Measurements from ENCODE around the gene C3orf49.

Gene C3orf49

DNA sequence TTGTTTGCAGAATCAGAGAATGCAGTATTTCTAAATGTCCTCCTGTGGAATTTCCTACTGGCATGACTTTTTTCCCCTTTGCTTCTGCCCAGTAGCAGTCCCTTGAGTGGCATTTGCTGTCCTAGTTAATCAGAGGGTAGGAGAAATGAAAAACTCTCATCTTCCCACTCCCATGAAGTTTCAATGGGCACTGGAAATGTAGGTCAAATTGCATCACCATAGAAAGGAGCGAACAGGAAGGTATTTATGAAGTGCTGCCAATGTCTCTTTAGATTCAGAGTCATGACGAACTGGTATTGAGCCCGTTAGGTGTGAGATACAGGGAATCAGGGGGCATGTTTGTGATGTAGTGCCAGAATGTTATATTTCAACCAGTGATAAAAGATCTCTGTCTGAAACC is 67.8 kb downstream of the C3orf49 start:
- Mint-ChIP-seq H3K27me3 (ENCODE audit: low read depth) (no peaks in the 10 kb centered on the region), H3K27ac (no peak overlapping the region), H3K9me3 (no peaks in the 10 kb centered on the region), H3K4me1 (ENCODE audit: low read depth) (peaks cover 10% of the 10 kb centered on the region), H3K36me3 (ENCODE audit: low read depth) (no peaks in the 10 kb centered on the region), H3K4me3 (no peak overlapping the region)

GRCh38 chr3:63891518-63891917 is 72.4 kb downstream of the C3orf49 start:
- H3K9me3 Mint-ChIP-seq: no peaks in the 10 kb centered on the region
- H3K36me3 Mint-ChIP-seq (ENCODE audit: low read depth): peaks cover 10% of the 10 kb centered on the region
- H3K27ac Mint-ChIP-seq: no peak overlapping the region
- H3K4me3 Mint-ChIP-seq: no peak overlapping the region
- no peaks in the 10 kb centered on the region for H3K27me3 Mint-ChIP-seq (ENCODE audit: low read depth)
- peaks cover 26% of the 10 kb centered on the region for H3K4me1 Mint-ChIP-seq (ENCODE audit: low read depth)

GRCh38 chr3:63892773-63893352 is 73.8 kb downstream of the C3orf49 start:
- Mint-ChIP-seq H3K36me3 (ENCODE audit: low read depth) (peaks cover 12% of the 10 kb centered on the region), H3K27ac (no peak overlapping the region), H3K4me1 (ENCODE audit: low read depth) (peaks cover 32% of the 10 kb centered on the region)

DNA sequence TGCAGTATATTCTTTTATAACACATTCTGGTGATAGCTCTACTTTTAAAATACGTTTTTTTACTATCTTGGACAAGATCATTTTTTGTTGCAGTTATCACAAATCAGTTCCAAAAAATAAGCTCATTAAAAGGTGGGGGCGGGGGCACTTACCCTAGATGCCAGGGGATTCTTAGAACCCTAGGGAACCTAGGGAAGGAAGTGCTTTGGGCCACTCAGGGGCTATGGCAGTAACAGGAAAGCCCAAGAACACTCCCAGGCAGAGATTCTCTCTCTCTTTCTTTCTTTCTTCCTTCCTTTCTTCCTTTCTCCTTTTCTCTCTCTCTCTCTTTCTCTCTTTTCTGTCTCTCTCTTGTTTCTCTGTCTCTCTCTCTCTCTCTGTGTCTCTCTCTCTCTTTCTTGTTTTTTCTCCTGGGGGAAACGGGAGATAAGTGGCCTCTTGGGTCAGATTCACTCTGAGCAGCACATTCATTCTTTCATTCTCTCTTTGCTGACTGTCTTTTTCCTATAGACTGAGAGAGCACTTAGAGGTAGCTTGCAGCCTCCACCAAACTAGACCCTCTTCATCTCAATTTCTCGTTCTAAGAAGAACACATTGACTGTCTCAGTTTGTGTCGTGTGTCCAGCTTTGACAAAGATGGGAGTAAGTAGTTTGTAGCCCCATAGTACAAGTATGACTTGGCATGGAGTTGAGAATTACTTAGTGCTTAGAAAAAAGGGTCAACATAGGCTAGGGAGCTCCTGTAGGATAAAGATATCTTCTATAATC is 76.5 kb downstream of the C3orf49 start:
- peak overlapping the region; percentile 41 for H3K4me3 Mint-ChIP-seq
- peaks cover 41% of the 10 kb centered on the region for H3K4me1 Mint-ChIP-seq (ENCODE audit: low read depth)
- H3K27ac Mint-ChIP-seq: peak overlapping the region; percentile 69
- H3K9me3 Mint-ChIP-seq: no peaks in the 10 kb centered on the region
- no peaks in the 10 kb centered on the region for H3K27me3 Mint-ChIP-seq (ENCODE audit: low read depth)
- H3K36me3 Mint-ChIP-seq (ENCODE audit: low read depth): peaks cover 27% of the 10 kb centered on the region

More at GRCh38 chr3:63892773-63893352, 73.8 kb downstream of the C3orf49 start:
- Mint-ChIP-seq H3K27me3 (ENCODE audit: low read depth) (no peaks in the 10 kb centered on the region), H3K4me3 (no peak overlapping the region), H3K9me3 (no peaks in the 10 kb centered on the region)

DNA sequence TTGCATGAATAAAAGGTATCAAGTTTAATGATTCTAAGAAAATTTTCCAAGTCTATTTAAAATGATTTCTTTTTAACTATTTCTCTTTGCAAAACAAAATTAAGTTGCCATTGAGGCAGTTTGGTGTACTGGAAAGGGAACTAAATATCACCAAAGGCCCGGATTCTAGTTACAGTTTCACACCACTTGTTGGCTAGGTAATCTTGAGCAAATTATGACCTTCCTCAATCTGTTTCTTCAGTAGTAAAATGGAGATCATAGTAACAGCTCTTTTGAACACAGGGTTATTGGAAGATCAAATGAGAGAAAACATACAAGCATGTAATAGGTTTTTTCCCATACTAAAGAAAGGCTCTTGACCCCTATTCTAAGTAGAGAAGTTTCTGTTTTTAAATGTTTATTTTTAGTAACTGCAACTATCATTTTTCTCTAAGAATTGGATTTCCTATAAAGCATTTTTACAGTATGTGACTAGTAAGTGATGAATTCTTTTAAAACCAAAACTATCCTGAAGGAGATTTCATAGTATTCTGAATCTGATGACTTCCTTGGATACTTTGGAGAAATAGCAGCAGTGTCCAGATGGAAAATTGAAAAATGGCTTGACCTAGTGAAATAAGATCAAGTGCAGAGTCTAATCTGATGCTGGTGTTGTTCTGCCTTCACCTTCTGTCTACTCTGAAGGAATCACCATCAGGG is 77.4 kb downstream of the C3orf49 start:
- Mint-ChIP-seq H3K36me3 (ENCODE audit: low read depth) (peaks cover 32% of the 10 kb centered on the region), H3K4me1 (ENCODE audit: low read depth) (peaks cover 43% of the 10 kb centered on the region), H3K27ac (no peak overlapping the region), H3K9me3 (no peaks in the 10 kb centered on the region), H3K27me3 (ENCODE audit: low read depth) (no peaks in the 10 kb centered on the region), H3K4me3 (no peak overlapping the region)

All from T-helper 1 cell treated with Interleukin-12 subunit alpha and Interleukin-12 subunit beta and Interleukin-4 antibody, amounts not matched to agents 30 μg/mL and 1 μg/mL, for 36 hours (primary cell).